Gastrocnemius medialis (tissue), 4 donors: ENCODE data around the gene SLC7A4.
"Not testable (repeated sequence)": the region's sequence is repeated elsewhere in the genome, so short reads cannot be mapped to it uniquely, and the experiment has no call there.

Source experiments
- CTCF ChIP-seq, 5 experiments: fragments of 450-650 bp in 3 of 5; fragments of 200-600 bp in 2 of 5; sonication (generic) in 2 of 5; IDR thresholded peaks in 4 of 5; conservative IDR thresholded peaks in 1 of 5; 1 replicate in 4 of 5; 2 replicates in 1 of 5; pipeline ENCODE4 v1.5.1; 2016 to 2019; ENCODE audit warnings: antibody characterized with exemption in 5 of 5, mild to moderate bottlenecking in 3 of 5, moderate library complexity in 3 of 5
- POLR2A ChIP-seq, 2 donors: fragments of 450-650 bp; IDR thresholded peaks; one replicate each; pipeline ENCODE4 v1.6.1; 2017; ENCODE audit warnings: antibody characterized with exemption in 2 of 2, mild to moderate bottlenecking in 2 of 2, moderate library complexity in 2 of 2

GRCh38 chr22:21048965-21049364 lies 16.6 kb upstream of the SLC7A4 start:
- TF ChIP-seq POLR2A (IDR thresholded peaks at IDR 0.05); CTCF (IDR thresholded peaks at IDR 0.05 in 4 of 5, conservative IDR thresholded peaks at IDR 0.05 in 1 of 5): not testable (repeated sequence)
